NK-92 (cell line): ENCODE results near the gene GFPT1.

ENCODE experiments used
- DNase-seq: peaks from one replicate; lab custom pipeline; 2025; ENCODE audit not compliant: unreplicated experiment; lab: John Stamatoyannopoulos, UW

The GFPT1 gene

GRCh38 chr2:69330781-69331180, 56.2 kb downstream of the GFPT1 start:
- no peak for DNase-seq

- no peak for DNase-seq
Measured at GRCh38 chr2:69322631-69323030, 64.4 kb downstream of the GFPT1 start.

DNA sequence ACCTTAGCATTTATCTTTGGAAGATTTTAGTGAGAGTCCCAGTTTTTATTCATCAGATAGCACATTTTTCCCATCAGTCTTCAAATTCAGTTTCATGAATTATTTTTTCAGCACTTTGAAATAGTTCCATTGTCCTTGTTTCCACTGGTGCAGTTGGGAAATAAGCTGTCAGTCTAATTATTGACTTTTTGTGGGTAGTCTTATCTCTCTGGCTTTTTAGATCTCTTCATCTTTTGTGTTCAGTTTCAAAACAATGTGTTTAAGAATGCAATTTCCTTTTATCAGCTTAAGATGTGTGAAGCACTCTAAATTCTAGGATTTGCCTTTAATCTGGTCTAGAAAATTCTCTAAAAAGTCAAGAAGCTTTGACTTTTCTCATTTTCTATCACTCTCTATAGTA, 70.5 kb downstream of the GFPT1 start:
- DNase-seq: no peak

DNA sequence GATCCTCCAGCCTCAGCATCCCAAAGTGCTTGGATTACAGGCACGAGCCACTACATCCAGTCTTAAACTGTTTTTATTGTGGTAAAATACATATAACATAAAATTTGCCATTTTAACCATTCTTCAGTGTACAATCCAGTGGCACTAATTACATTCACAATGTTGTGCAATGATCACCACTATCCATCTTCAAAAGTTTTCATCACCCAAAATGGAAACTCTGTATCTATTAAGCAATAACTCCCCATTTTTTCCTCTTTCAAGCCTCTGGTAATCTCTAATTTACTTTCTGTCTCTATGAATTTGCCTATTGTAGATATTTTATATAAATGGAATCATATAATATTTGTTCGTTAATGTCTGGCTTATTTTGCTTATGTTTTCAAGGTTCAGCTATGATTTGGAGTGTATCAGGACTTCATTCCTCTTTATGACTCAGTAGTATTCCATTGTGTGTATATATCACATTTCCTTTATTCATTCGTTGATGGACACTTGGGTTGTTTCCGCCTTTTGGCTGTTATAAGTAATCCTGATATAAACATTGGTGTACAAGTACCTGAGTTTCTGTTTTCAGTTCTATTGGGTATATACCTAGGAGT, 71.8 kb downstream of the GFPT1 start:
- DNase-seq: no peak

GRCh38 chr2:69311024-69311416, 76.0 kb downstream of the GFPT1 start:
- no peak for DNase-seq

DNA sequence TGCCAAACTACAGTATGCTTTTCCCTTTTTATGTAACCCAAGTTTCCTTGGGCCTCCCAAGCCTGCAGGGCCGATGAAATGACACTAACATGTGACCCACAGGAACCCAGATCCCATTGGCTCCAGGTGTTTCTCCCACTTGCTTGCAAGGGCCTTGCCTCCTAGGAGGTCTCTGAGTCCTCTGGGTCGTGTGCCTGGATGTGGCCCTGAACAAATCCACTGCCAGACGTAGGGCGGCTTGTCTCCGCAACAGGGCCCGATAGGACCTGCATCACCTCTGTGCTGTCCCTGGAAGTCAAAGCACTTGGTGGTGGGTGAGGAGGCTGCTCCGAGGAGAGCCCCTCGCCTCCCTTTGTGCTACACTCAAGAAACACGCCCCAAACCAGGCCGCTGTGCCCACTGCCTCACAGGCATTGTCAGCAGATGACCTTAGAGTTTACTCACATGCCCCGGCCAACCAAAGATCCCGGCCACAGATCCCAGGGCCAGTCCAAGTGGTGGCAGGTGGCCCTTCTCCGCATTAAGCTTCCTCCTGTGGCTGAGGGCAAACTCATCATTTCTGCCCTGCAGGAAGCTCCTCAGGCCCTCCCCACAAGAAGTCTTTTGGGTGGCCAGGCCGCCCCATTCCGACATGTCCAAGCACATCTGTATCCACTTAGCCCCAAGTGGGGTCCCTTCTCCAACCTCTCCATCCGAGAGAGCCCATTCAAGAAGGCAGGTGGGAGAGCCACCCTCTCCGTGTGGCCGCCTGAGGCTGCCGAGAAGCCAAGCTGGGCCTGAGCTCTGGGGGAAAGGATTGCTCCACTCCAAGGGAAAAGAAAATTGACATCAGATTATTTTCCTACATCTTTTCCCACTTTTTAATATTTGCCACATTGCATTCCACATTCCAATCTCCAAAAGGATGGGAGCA, 76.7 kb downstream of the GFPT1 start:
- no peak for DNase-seq

DNA sequence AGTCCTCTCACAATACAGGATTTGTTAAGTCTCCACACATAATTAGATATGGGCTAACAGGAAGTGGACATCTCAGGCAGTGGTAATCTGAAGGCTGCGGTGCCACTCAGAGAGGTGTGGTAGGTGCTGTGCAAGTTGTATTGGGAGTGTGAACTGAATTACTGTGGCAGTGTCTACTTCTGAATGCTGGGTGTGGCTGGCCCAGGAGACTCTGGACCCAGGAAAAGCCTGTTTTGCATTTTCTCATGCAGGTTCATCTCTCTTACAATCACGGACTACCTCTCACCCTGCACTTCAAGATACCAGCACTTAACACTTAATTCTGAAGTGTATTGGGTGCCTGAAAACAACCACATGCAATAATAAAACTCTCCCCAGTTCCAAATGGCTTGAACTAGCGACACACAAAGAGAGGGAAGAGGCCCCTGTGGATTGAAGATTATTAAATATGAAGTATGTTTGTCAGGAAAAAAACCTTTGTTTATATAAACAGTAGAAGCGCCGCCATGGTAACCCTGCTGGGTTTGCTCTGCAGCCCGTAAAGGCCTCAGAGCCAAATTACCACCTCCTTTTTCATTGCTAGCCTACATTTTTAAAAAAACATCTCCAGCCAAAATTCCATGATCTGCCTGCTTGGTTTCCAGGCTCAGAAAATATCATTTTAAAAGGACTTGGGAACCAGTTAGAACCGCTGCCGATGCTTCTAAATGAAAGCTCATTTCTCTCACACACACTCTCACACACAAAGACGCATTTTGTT, 77.5 kb downstream of the GFPT1 start:
- no peak for DNase-seq

GRCh38 chr2:69308338-69308737, 78.7 kb downstream of the GFPT1 start:
- DNase-seq: no peak

DNA sequence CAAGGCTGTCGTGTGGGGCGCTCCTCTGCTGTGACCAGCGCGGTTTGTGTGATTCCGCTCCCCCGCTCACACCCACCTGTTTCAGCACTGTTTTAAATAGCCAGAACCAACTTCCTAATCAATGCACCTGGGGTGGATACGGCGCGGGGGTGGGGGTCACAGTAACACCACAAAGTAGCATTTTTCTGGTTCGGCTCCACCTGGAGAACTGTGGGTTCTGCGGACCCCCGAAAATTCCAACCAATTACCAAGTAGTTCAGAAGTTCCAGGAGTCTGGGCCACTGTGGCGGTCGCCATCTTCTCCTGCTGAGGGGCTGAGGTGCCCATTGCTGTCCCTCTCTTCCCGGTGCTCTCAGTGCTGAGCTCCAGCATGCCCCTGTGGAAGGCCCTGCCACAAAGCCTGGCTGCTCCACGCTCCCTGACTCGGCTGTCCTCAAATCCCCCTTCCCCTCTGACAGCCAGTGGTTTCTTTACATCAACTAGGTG, 79.4 kb downstream of the GFPT1 start:
- no peak for DNase-seq

- no peak for DNase-seq
Measured at GRCh38 chr2:69306822-69307578, 80.0 kb downstream of the GFPT1 start.

DNA sequence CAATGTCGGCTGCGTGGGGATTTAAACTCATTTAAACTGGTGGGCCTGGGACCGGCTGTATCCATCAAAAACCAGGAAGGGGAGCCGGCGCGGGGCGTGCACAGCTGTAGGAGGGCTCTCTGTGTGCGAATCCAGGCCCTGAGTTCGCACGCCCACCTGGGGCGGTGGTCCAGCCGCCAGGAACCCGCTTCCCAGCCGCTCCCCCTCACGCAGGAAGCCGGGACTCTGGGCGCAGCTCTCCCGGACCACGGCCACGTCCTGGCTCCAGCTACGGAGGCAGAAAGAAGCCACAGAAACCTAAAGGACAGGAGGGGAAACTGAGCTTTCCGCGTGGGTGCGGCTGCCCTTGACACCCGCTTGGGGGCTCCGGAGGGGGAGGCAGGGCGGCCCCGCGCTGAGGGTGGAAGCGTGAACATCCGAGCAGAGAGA, 80.6 kb downstream of the GFPT1 start:
- DNase-seq: no peak

GRCh38 chr2:69305712-69306392, 81.2 kb downstream of the GFPT1 start:
- no peak for DNase-seq

- DNase-seq: no peak
Measured at GRCh38 chr2:69305166-69305565, 81.9 kb downstream of the GFPT1 start.

DNA sequence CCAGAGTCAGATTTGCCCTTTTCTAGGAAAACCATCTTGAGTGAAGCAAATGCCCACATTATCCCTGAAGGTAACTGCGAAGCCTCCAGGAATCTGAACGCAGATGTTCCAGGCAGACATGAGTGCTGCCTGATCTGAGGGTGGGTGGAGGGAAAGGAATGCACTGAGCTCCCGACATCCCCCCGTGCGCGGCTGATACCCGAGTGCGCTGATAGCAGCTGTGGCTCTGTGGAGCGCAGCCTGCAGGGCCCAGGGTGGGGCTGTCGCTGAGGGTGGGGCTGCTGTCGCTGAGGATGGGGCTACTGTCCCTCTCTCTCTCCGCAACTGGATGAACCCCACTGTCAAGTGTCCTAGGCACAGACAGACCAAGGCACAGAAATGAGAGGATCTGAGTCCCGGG, 82.4 kb downstream of the GFPT1 start:
- no peak for DNase-seq

DNA sequence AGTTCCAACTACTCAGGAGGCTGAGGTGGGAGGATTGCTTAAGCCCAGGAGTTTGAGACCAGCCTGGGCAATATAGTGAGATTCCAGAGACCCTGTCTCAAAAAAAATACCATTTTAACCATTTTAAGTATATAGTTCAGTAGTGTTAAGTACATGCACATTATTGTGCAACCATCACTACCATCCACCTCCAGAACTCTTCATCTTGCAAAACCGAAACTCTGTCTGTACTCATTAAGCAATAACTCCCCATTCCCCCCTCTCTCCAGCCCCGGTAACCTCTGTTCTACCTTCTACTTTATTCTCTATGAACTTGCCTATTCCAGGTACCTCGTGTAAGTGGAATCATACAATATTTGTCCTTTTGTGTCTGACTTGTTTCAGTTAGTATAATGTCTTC, 86.4 kb downstream of the GFPT1 start:
- no peak for DNase-seq

- DNase-seq: no peak
Measured at GRCh38 chr2:69299772-69300516, 87.1 kb downstream of the GFPT1 start.

DNA sequence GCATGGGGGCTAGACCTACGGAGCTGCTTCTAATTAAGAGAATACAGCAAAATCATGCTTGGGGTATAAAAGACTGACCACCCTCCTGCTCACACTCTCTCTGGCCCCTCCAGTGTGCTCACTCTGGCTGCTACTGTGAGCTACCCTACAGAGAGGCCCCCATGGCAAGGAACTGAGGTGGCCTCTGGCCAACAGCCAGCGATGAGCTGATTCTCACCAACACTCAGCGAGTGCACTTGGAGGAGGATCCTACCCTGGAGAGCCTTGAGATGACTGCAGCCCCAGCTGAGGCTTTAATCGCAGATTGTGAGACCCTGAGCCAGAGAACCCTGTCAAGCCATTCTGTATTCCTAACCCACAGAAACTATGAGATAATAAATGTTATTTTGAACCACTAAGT, 88.2 kb downstream of the GFPT1 start:
- no peak for DNase-seq

- DNase-seq: no peak
Measured at GRCh38 chr2:69298261-69298660, 88.8 kb downstream of the GFPT1 start.

GRCh38 chr2:69297216-69297615, 89.8 kb downstream of the GFPT1 start:
- DNase-seq: no peak

DNA sequence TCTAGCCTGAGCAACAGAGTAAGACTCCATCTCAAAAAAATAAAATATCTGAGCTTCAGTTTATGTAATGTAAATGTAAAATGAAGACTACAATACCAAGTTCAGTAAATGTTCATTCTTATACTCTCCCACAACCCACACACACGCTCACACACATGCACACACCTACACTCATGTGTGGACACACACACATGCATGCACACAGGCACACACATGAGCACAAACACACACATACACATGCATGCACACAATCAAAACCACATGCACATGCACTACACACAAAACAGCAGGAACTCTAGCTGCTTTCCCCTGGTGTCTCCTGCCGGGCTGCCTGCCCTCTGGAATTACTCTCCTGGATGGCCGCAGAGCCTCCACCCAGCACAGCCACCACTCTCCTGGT, 90.6 kb downstream of the GFPT1 start:
- DNase-seq: no peak
